ENCODE results near the gene FCN1.
"Not testable (repeated sequence)": the region's sequence is repeated elsewhere in the genome, so short reads cannot be mapped to it uniquely, and the experiment has no call there.

Gene FCN1

DNA sequence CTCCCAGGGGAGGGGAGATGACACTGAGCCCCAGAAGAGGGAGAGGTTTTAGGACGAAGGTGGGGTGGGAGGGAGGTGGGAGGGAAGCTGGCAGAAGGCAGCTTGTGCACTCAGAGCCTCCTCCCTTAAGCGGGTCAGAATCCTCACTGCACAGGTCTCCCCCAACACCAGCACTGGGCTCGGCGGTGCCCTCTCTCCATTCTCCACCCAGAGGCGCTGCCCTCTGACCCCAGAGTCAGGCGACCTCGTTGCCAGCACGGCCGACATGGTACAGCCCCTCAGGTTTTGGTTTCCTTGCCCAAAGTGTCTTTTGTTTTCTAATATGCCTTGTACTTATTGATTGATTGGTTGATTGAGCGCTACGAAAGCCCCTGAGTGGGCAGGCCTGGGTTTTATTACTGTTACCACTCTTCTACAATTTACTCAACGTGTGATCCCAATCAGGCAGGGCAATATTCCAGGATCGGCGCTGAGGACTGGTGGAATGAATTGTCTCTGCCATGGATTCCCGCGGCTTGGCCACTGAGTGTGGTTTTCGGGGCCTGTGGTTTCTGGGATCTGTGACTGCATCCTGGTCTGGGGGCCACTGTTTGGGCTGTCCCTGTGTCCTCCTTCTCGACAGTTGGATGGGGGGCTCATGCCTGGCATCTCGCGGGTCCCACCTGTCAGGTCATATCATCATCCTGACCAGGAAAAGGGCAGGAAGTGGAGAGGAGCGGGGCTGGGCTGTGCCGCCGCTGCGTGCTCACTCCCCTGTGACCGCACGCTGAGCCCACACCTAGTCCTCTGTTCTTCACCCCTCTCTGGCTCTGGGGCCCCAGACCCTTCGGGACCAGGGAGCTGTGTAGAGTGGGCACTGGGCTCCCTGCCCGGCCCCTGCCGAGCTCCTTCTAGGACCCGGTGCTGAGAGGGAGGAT is 46.7 kb downstream of the FCN1 start:
- DNase-seq, result no peak

DNA sequence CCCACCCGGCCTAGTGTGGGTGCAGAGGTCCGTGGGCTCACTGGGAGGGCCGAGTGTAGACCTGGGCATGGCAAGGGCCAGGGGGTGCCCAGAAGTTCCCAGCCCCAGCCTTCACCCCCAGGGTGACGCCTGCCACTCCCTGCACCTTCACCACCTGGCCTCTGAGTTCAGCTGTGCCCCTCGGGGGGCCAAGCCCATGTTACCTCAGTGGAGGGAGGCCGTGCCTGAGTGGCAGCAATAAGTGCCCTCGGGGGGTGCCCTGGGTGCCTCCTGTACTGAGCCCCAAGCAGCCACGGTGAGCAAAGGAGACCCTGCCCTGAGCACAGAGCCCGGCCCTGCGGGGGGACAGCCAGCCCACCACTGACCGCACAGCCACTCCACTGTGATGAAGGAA is 47.4 kb downstream of the FCN1 start:
- DNase-seq, result no peak

DNA sequence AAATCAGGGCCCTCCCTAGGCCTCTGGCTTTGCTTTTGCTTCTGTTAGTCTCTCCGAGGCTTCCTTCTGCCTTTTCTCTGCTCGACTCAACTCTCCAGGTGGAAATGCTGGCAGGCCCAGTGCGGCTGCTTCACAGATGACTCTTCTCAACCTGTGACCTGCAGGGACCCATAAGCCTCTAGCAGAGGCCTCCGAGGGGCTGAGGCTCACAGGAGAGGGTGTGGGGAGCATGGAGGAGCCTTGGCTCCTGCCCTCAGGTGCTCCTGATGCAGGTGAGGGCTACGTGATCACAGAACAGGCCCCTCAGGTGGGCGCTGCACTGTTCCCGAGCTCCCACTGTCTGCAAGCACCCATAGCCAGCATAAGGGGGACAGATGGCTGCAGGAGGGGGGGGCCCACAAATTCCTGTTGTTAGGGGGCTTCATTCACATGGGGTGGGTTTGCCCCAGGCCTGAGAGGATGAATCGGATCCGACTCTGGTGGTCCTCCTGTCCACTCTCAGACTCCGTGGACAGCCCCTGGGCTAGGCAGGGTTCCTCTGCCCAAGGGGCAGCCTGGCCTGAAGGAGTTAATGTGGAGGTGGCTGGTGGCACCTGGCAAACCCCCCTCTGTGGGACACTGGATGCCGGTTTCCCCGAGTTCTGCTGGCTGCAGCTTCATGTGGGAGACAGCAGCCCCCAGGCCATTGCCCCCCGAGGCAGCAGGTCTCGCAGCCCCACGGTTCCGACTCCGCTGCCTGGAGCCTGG is 48.0 kb downstream of the FCN1 start:
- no peak for DNase-seq

GRCh38 chr9:134868751-134869553 is 48.8 kb downstream of the FCN1 start:
- no peak for DNase-seq

DNA sequence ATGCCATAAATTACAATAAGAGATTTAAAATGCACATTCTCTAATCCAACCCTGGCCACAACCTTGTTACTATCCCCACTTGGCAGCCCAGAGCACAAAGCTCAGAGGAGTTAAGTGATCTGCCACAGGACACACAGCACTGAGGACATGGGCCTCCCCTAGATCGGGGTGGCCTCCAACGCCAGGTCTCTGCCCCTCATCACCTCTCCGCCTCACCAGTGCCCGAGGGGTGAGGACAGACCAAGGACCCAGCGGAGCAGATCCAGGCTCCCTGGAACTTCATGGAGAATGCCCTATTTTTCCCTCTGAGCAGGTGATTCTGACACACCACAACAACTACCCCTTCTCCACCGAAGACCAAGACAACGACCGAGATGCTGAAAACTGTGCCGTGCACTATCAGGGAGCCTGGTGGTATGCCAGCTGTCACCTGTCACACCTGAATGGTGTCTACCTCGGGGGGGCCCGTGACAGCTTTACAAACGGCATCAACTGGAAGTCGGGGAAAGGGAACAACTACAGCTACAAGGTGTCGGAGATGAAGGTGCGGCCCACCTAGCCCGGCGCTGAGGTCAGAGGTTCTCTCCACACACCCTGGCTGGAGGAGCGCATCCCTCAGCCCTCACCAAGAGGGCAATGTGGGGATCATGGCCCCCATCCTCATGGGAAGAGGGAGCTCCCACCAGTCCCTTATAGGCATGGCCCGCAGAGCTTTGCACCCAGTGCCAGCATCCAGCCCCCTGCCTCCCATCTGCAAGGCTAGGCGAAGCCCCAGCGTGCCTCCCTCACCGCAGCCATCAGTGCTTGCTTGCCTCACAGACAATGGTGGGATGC is 49.6 kb downstream of the FCN1 start:
- no peak for DNase-seq

DNA sequence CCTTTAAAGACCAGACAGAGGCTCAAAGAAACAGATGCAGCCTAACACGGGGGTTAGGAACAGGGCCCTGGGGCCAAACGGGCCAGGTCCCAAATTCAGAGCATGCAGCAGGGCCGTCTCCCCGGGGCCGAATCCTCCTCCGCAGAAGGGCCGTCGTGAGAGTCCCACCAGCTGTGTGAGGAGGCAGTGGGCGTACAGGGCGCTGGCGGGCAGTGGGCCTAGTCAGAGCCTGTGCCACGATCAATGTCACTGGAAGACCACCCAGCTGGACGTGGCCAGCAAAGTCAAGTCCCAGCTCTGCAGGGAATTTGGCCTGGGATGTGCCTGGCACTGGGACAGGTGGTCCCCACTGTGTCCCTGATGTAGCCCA is 52.9 kb downstream of the FCN1 start:
- DNase-seq, result no peak

GRCh38 chr9:134863941-134864820 is 53.5 kb downstream of the FCN1 start:
- no peak for DNase-seq

- DNase-seq, result no peak
Observed at GRCh38 chr9:134863306-134863902, 54.3 kb downstream of the FCN1 start.

- DNase-seq, result no peak
Observed at GRCh38 chr9:134861595-134862334, 55.9 kb downstream of the FCN1 start.

DNA sequence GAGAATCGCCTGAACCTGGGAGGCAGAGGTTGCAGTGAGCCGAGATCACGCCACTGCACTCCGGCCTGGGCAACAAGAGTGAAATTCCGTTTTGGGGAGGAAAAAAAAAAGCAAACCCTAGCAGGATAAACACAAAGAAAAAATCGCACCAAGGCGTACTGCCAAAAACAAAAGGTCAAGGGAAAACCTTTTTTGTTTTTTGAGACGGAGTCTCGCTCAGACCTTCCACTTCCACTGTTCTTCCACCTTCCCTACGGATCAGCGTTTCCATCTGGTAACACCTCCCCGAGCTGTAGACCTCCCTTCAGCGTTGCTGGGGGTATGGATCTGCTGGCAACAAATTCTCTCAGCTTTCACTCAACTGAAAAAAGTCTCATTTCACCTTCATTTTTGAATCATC is 57.2 kb downstream of the FCN1 start:
- no peak for DNase-seq

DNA sequence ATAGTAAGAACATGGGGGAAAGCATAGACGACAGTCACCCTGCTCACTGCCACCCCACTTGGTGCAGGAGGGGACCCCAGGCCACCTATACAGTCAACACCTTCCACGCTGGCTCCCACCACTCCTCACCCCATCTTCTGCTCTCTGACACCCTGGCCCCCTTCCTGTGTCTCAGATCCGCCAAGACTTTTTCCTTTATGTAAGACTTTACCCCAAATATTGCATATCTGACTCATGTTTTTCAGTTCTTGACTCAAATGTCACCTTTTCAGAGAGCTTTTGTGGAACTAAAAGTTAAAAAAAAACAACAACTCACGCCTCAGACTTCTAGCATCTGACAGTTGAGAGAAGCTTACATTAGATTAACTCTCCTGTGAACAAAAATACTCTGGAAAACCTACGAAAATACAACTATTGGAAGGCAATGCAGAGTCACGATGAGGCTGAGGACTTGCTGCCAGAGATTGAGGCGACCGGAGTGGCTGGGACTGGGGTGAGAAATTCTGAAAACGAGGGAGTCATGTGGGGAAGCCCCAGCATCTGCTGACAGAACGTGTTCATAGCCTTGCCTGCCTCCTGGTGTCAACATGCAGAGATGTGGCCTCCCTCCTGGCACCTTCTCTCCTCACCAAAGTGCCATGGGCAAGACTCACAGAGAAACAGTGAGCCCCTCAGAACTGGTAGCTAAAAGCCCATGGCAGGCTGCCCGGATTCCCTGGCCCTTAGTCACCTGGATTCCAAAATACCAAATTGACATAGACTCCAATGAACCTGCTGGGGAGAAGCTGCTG is 59.5 kb downstream of the FCN1 start:
- no peak for DNase-seq

DNA sequence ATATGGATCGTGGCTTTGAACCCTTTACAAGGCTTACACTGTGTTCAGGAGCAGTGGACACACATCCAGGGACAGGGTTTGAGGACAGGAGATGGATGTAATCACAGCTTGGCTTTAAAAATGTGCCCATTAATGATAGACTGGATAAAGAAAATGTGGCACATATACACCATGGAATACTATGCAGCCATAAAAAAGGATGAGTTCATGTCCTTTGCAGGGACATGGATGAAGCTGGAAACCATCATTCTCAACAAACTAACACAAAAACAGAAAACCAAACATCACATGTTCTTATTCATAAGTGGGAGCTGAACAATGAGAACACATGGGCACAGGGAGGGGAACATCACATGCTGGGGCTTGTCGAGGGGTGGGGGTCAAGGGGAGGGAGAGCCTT is 60.3 kb downstream of the FCN1 start:
- not testable (repeated sequence) for DNase-seq

DNA sequence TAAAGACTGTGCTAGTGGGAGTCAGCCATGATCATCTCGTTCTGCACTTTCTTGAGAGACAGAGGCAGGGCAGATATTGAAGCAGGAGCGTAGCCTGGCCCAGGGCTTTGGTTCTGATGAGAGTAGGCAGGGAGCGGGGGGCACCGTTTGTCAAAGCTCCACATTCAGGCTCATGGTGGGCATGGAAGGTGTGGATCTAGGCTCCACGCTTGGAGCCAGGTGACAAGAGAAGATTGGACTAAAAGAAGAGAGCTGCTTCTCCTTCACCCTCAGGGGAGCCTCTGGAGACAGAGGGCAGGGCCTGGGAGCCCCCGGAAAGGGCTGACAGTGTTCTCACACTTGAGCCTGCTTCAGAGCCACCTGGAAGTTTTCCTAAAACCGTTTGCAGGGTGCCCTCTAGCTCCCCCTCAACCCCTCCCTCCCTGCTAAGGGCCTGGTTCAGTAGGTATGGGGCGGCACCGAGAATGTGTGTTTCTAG is 61.8 kb downstream of the FCN1 start:
- DNase-seq, result no peak
